Liver (tissue), 9 donors: ENCODE measurements around the gene AIMP1. TPM values are rescaled to one million over a fixed set of nuclear protein-coding genes. Genes with fewer than 3 reads are reported as not detected.

Experiments
- DNase-seq: peaks from one replicate; pipeline ENCODE4 v3.0.0-alpha.2; 2017; ENCODE audit warnings: low spot score
- H3K27ac ChIP-seq, 2 donors: one replicate each; pipeline ENCODE4 v1.7.0; 2013; ENCODE audit warnings: inconsistent platforms in 2 of 2, low read length in 2 of 2, control low read depth in 1 of 2, low read depth in 1 of 2, mild to moderate bottlenecking in 1 of 2
- H3K27me3 ChIP-seq, 4 donors: one replicate each; pipeline versions ENCODE4 v1.6.1 to v1.7.0; 2013; ENCODE audit warnings: low read length in 3 of 4, inconsistent platforms in 1 of 4, mild to moderate bottlenecking in 1 of 4, moderate library complexity in 1 of 4; ENCODE audit not compliant: control insufficient read depth in 4 of 4, insufficient read depth in 4 of 4
- H3K36me3 ChIP-seq, 4 donors: one replicate each; pipeline versions ENCODE4 v1.6.1 to v1.7.0; 2013; ENCODE audit warnings: low read length in 3 of 4, mild to moderate bottlenecking in 3 of 4, low read depth in 1 of 4, moderate library complexity in 1 of 4; ENCODE audit not compliant: control insufficient read depth in 4 of 4, insufficient read depth in 3 of 4
- H3K4me1 ChIP-seq, 4 donors: one replicate each; pipeline versions ENCODE4 v1.6.1 to v1.7.0; 2013; ENCODE audit warnings: low read length in 3 of 4, mild to moderate bottlenecking in 3 of 4, moderate library complexity in 1 of 4; ENCODE audit not compliant: control insufficient read depth in 4 of 4, insufficient read depth in 4 of 4
- H3K4me3 ChIP-seq, 3 donors: one replicate each; pipeline versions ENCODE4 v1.6.1 to v1.7.0; 2013; ENCODE audit warnings: low read length in 3 of 3, control low read depth in 1 of 3, low read depth in 1 of 3, mild to moderate bottlenecking in 1 of 3
- H3K9ac ChIP-seq, 2 donors: one replicate each; pipeline ENCODE4 v1.7.0; 2013; ENCODE audit warnings: low read length in 2 of 2, mild to moderate bottlenecking in 2 of 2, moderate library complexity in 2 of 2, control low read depth in 1 of 2, low read depth in 1 of 2
- H3K9me3 ChIP-seq, 4 donors: one replicate each; pipeline versions ENCODE4 v1.6.1 to v1.7.0; 2013; ENCODE audit warnings: low read length in 3 of 4; ENCODE audit not compliant: control insufficient read depth in 4 of 4
- EGR1 ChIP-seq, 2 donors: IDR thresholded peaks; 2 replicates each; pipeline ENCODE4 v1.6.1; 2016 to 2018; ENCODE audit warnings: antibody characterized with exemption in 2 of 2, low read depth in 2 of 2
- FOXA1 ChIP-seq: IDR thresholded peaks from 2 replicates; pipeline ENCODE4 v1.6.1; 2016; ENCODE audit warnings: antibody characterized with exemption
- FOXA2 ChIP-seq: IDR thresholded peaks from 2 replicates; pipeline ENCODE4 v1.6.1; 2016; ENCODE audit warnings: antibody characterized with exemption
- GABPA ChIP-seq, 2 donors: IDR thresholded peaks in 1 of 2; conservative IDR thresholded peaks in 1 of 2; 2 replicates each; pipeline ENCODE4 v1.6.1; 2016; ENCODE audit warnings: antibody characterized with exemption in 2 of 2, mild to moderate bottlenecking in 1 of 2, moderate library complexity in 1 of 2
- HNF4A ChIP-seq, 2 donors: conservative IDR thresholded peaks; 2 replicates each; pipeline ENCODE4 v1.6.1; 2016; ENCODE audit warnings: antibody characterized with exemption in 2 of 2, mild to moderate bottlenecking in 2 of 2
- HNF4G ChIP-seq: IDR thresholded peaks from 2 replicates; pipeline ENCODE4 v1.6.1; 2016; ENCODE audit warnings: antibody characterized with exemption
- JUND ChIP-seq, 2 donors: IDR thresholded peaks; 2 replicates each; pipeline ENCODE4 v1.6.1; 2016; ENCODE audit warnings: antibody characterized with exemption in 2 of 2
- NR2F2 ChIP-seq: IDR thresholded peaks from 2 replicates; pipeline ENCODE4 v1.6.1; 2016; ENCODE audit warnings: antibody characterized with exemption
- RAD21 ChIP-seq, 2 donors: IDR thresholded peaks; 2 replicates each; pipeline ENCODE4 v1.6.1; 2016; ENCODE audit warnings: antibody characterized with exemption in 2 of 2, mild to moderate bottlenecking in 2 of 2
- RXRA ChIP-seq, 2 donors: IDR thresholded peaks; 2 replicates each; pipeline ENCODE4 v1.6.1; 2017 to 2018; ENCODE audit warnings: antibody characterized with exemption in 2 of 2, mild to moderate bottlenecking in 1 of 2
- SP1 ChIP-seq: IDR thresholded peaks from 2 replicates; pipeline ENCODE4 v1.6.1; 2018; ENCODE audit warnings: antibody characterized with exemption, mild to moderate bottlenecking
- TAF1 ChIP-seq: conservative IDR thresholded peaks from 2 replicates; pipeline ENCODE4 v1.6.1; 2016; ENCODE audit warnings: antibody characterized with exemption, mild to moderate bottlenecking
- YY1 ChIP-seq: IDR thresholded peaks from 2 replicates; pipeline ENCODE4 v1.6.1; 2016; ENCODE audit warnings: antibody characterized with exemption, mild to moderate bottlenecking
- polyA plus RNA-seq, 2 donors: library from polyadenylated mRNA; stranded (reverse) in 1 of 2; unstranded in 1 of 2; fragments of 200-250 nt in 1 of 2; fragments of >200 nt in 1 of 2; fragmentation: Nextera tagmentation in 1 of 2; extraction: Ambion mirVana in 1 of 2; gene quantifications; one replicate each; pipeline versions ENCODE4 v1.2.1 to v1.2.3, GENCODE V29; 2013 to 2015
- total RNA-seq, 2 donors: library from RNA; depleted of rRNA; stranded (reverse); fragments of >200 nt; gene quantifications; one replicate each; pipeline ENCODE4 v1.2.3, GENCODE V29; 2014
- TF ChIP-seq, protein P1 (sequence below): IDR thresholded peaks from 2 replicates; pipeline ENCODE4 v1.6.1; 2016; ENCODE audit warnings: antibody characterized with exemption
- TF ChIP-seq, protein P2 (sequence below): IDR thresholded peaks from 2 replicates; pipeline ENCODE4 v1.6.1; 2016; ENCODE audit warnings: antibody characterized with exemption
- TF ChIP-seq, protein P3 (sequence below): IDR thresholded peaks from 2 replicates; pipeline ENCODE4 v1.6.1; 2016; ENCODE audit warnings: antibody characterized with exemption, mild to moderate bottlenecking
- TF ChIP-seq, protein P4 (sequence below): IDR thresholded peaks from 2 replicates; pipeline ENCODE4 v1.6.1; 2016; ENCODE audit warnings: antibody characterized with exemption
- TF ChIP-seq, protein P5 (sequence below): fragments of 150-350 bp; IDR thresholded peaks from 2 replicates; pipeline ENCODE4 v1.5.1; 2017; ENCODE audit warnings: improper control_type of control experiment, low read depth, low read length; ENCODE audit not compliant: missing input control
- donor health status: healthy.
- donor health status: healthy.
- donor health status: healthy.
- donor health status: healthy.
- donor health status: healthy.

Gene AIMP1
- total and polyA plus RNA-seq, 4 donors = 8.6 to 44.6 (median 10.5) TPM

DNA sequence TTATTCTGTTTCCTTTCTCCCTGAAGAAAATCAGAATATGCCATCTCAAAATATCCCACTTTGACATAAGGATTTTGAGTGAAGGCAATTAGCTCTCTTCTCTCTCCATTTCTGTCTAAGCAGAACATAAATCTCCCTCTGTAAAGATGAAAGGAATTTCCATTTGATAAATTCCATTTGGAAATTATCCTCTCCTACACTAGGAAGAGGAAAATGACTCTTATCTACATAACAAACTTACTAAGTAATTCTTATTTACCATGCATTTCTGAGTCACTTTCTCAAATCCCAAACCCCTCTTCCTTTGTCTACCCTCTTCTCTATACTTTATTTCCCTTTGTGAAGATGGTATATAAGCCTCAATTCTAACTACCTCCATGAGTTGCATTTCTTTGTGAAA is 11.7 kb upstream of the AIMP1 start:
- TF ChIP-seq SP1 (no peak), RXRA (IDR thresholded peaks at IDR 0.05) (no peak), NR2F2 (no peak), HNF4A (conservative IDR thresholded peaks at IDR 0.05) (no peak), GABPA (IDR thresholded peaks at IDR 0.05 in 1 of 2, conservative IDR thresholded peaks at IDR 0.05 in 1 of 2) (no peak), FOXA1 (no peak), RAD21 (IDR thresholded peaks at IDR 0.05) (no peak), JUND (IDR thresholded peaks at IDR 0.05) (no peak), EGR1 (IDR thresholded peaks at IDR 0.05; ENCODE audit: low read depth in 2 of 2) (no peak), HNF4G (no peak), FOXA2 (no peak), TAF1 (no peak), YY1 (no peak)
- TF ChIP-seq, protein P1, sequence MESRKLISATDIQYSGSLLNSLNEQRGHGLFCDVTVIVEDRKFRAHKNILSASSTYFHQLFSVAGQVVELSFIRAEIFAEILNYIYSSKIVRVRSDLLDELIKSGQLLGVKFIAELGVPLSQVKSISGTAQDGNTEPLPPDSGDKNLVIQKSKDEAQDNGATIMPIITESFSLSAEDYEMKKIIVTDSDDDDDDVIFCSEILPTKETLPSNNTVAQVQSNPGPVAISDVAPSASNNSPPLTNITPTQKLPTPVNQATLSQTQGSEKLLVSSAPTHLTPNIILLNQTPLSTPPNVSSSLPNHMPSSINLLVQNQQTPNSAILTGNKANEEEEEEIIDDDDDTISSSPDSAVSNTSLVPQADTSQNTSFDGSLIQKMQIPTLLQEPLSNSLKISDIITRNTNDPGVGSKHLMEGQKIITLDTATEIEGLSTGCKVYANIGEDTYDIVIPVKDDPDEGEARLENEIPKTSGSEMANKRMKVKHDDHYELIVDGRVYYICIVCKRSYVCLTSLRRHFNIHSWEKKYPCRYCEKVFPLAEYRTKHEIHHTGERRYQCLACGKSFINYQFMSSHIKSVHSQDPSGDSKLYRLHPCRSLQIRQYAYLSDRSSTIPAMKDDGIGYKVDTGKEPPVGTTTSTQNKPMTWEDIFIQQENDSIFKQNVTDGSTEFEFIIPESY = no peak
- TF ChIP-seq, protein P2, sequence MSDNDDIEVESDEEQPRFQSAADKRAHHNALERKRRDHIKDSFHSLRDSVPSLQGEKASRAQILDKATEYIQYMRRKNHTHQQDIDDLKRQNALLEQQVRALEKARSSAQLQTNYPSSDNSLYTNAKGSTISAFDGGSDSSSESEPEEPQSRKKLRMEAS = no peak
- TF ChIP-seq, protein P3, sequence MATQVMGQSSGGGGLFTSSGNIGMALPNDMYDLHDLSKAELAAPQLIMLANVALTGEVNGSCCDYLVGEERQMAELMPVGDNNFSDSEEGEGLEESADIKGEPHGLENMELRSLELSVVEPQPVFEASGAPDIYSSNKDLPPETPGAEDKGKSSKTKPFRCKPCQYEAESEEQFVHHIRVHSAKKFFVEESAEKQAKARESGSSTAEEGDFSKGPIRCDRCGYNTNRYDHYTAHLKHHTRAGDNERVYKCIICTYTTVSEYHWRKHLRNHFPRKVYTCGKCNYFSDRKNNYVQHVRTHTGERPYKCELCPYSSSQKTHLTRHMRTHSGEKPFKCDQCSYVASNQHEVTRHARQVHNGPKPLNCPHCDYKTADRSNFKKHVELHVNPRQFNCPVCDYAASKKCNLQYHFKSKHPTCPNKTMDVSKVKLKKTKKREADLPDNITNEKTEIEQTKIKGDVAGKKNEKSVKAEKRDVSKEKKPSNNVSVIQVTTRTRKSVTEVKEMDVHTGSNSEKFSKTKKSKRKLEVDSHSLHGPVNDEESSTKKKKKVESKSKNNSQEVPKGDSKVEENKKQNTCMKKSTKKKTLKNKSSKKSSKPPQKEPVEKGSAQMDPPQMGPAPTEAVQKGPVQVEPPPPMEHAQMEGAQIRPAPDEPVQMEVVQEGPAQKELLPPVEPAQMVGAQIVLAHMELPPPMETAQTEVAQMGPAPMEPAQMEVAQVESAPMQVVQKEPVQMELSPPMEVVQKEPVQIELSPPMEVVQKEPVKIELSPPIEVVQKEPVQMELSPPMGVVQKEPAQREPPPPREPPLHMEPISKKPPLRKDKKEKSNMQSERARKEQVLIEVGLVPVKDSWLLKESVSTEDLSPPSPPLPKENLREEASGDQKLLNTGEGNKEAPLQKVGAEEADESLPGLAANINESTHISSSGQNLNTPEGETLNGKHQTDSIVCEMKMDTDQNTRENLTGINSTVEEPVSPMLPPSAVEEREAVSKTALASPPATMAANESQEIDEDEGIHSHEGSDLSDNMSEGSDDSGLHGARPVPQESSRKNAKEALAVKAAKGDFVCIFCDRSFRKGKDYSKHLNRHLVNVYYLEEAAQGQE = no peak
- TF ChIP-seq, protein P4, sequence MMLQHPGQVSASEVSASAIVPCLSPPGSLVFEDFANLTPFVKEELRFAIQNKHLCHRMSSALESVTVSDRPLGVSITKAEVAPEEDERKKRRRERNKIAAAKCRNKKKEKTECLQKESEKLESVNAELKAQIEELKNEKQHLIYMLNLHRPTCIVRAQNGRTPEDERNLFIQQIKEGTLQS = no peak
- TF ChIP-seq, protein P5, sequence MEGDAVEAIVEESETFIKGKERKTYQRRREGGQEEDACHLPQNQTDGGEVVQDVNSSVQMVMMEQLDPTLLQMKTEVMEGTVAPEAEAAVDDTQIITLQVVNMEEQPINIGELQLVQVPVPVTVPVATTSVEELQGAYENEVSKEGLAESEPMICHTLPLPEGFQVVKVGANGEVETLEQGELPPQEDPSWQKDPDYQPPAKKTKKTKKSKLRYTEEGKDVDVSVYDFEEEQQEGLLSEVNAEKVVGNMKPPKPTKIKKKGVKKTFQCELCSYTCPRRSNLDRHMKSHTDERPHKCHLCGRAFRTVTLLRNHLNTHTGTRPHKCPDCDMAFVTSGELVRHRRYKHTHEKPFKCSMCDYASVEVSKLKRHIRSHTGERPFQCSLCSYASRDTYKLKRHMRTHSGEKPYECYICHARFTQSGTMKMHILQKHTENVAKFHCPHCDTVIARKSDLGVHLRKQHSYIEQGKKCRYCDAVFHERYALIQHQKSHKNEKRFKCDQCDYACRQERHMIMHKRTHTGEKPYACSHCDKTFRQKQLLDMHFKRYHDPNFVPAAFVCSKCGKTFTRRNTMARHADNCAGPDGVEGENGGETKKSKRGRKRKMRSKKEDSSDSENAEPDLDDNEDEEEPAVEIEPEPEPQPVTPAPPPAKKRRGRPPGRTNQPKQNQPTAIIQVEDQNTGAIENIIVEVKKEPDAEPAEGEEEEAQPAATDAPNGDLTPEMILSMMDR = no peak
- H3K4me1 ChIP-seq = peaks cover 0 to 1% (median 0%) of the 10 kb centered on the region in 4 donors
- no peaks in the 10 kb centered on the region for H3K9me3 ChIP-seq
- no peak for DNase-seq
- no peak overlapping the region for H3K27ac ChIP-seq
- no peak overlapping the region for H3K4me3 ChIP-seq
- H3K27me3 ChIP-seq = no peaks in the 10 kb centered on the region
- peaks cover 0 to 6% (median 2%) of the 10 kb centered on the region in 4 donors for H3K36me3 ChIP-seq
- H3K9ac ChIP-seq = no peak overlapping the region
